Uterus (tissue), 4 donors: Measurements from ENCODE around the gene KRTAP10-8. TPM values are rescaled to one million over a fixed set of nuclear protein-coding genes. Genes with fewer than 3 reads are reported as not detected.
"Not testable (repeated sequence)": the region's sequence is repeated elsewhere in the genome, so short reads cannot be mapped to it uniquely, and the experiment has no call there.

ENCODE experiments used
- DNase-seq, 2 donors: peaks; one replicate each; pipeline ENCODE4 v3.0.0-alpha.2; 2019 to 2020
- H3K27ac ChIP-seq, 2 donors: fragments of 200-600 bp; sonication (generic); 1 replicate in 1 of 2; 2 replicates in 1 of 2; pipeline ENCODE4 v1.5.1; 2016 to 2018
- H3K27me3 ChIP-seq, 2 donors: fragments of 200-600 bp; sonication (generic); one replicate each; pipeline ENCODE4 v1.5.1; 2018 to 2019; ENCODE audit warnings: control low read depth in 1 of 2
- H3K36me3 ChIP-seq, 2 donors: fragments of 200-600 bp; sonication (generic); one replicate each; pipeline ENCODE4 v1.5.1; 2019; ENCODE audit warnings: control low read depth in 1 of 2
- H3K4me1 ChIP-seq, 2 donors: fragments of 200-600 bp; sonication (generic); one replicate each; pipeline ENCODE4 v1.5.1; 2018 to 2019; ENCODE audit warnings: control low read depth in 1 of 2
- H3K4me3 ChIP-seq, 2 donors: fragments of 200-600 bp; sonication (generic); 1 replicate in 1 of 2; 2 replicates in 1 of 2; pipeline ENCODE4 v1.5.1; 2018 to 2019; ENCODE audit warnings: mild to moderate bottlenecking in 1 of 2
- H3K9me3 ChIP-seq, 2 donors: fragments of 200-600 bp; sonication (generic); one replicate each; pipeline ENCODE4 v1.5.1; 2019; ENCODE audit warnings: control low read depth in 1 of 2
- POLR2A ChIP-seq, 2 donors: fragments of 450-650 bp; IDR thresholded peaks; one replicate each; pipeline ENCODE4 v1.6.1; 2016; ENCODE audit warnings: antibody characterized with exemption in 2 of 2, mild to moderate bottlenecking in 1 of 2, moderate library complexity in 1 of 2
- intact Hi-C: fragments of 100-400 bp; cut with DNase I; formaldehyde crosslinking; loops from one replicate; pipeline ENCODE4 v1.15.1; 2023; ENCODE audit warnings: low total_unique reads
- total RNA-seq, 4 donors: library from RNA; depleted of rRNA in 3 of 4; stranded (reverse); fragments of >200 nt in 3 of 4; gene quantifications; one replicate each; pipeline versions ENCODE4 v1.1.0 to v1.2.4, GENCODE V29; 2014 to 2023
- TF ChIP-seq, protein P1 (sequence below), 4 experiments: fragments of 200-600 bp in 2 of 4; fragments of 450-650 bp in 2 of 4; sonication (generic) in 2 of 4; IDR thresholded peaks; one replicate each; pipeline ENCODE4 v1.5.1; 2016 to 2019; ENCODE audit warnings: antibody characterized with exemption in 4 of 4, mild to moderate bottlenecking in 2 of 4, moderate library complexity in 1 of 4
- donor health status: DM: yes; HTN: yes; CAD: no.

KRTAP10-8 gene
- total RNA-seq, 4 donors from 2014 or later: not detected

DNA sequence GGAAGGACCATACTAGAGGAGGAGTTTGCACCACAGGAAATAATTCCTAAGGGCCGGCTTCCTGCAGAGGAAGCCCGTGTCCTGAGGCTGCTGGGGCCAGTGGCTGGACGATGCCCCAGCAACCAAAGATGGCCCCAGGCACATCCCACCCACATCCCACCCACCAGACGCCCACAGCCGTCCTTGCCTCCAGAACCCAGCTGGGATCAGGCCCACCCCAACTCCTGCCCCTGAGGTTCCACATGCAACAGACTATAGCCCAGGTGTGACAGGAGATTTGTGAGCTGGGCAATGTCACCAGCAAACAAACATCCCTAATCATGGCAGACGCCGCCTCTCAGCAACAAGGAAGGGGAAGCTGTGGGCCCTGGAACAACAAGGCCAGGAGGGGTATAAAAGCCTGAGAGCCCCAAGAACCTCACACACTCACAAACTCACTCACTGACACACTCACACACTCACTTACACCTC lies 14.8 kb downstream of the KRTAP10-8 start, which contains the start of gene KRTAP10-9:
Gene KRTAP10-9, plus strand, starts transcription at position 421 of the 471 bp plus-strand sequence. CDS start 79 bp downstream, outside the sequence.
- Histone ChIP-seq H3K4me1 (no peaks in the 10 kb centered on the region), H3K4me3 (no peak within 1 kb of the TSS), H3K36me3 (no peaks in the 10 kb centered on the region), H3K27ac (no peak within 1 kb of the TSS), H3K9me3 (peaks cover 0 to 1% of the 10 kb centered on the region in 2 donors), H3K27me3 (no peaks in the 10 kb centered on the region)
- intact Hi-C loops: no loop called here
- no peak for DNase-seq
- no peak for TF ChIP-seq POLR2A (IDR thresholded peaks at IDR 0.05)

DNA sequence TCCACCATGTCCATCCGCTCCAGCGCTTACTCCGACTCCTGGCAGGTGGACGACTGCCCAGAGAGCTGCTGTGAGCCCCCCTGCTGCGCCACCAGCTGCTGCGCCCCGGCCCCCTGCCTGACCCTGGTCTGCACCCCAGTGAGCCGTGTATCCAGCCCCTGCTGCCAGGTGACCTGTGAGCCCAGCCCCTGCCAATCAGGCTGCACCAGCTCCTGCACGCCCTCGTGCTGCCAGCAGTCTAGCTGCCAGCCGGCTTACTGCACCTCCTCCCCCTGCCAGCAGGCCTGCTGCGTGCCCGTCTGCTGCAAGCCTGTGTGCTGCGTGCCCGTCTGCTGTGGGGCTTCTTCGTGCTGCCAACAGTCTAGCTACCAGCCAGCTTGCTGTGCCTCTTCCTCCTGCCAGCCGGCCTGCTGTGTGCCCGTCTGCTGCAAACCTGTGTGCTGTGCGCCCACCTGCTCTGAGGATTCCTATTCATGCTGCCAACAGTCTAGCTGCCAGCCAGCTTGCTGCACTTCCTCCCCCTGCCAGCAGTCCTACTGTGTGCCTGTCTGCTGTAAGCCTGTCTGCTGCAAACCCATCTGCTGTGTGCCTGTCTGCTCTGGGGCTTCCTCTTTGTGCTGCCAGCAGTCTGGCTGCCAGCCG lies 15.4 kb downstream of the KRTAP10-8 start:
- H3K36me3 ChIP-seq, H3K27me3 ChIP-seq, H3K4me3 ChIP-seq, intact Hi-C loops, H3K9me3 ChIP-seq, H3K27ac ChIP-seq, DNase-seq, H3K4me1 ChIP-seq: not testable (repeated sequence)

DNA sequence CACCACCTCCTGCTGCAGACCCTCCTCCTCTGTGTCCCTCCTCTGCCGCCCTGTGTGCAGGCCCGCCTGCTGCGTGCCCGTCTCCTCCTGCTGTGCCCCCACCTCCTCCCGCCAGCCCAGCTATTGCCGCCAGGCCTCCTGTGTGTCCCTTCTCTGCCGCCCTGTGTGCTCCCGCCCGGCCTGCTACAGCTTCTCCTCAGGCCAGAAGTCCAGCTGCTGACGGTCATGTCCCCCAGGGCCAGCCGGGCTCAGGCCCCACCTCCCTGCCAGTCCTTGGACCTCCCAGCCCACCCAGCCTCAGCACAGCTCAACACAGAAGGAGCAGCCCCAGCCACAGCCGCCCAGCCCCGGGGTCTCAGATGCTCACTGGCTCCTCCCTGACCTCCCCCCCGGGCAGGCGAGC lies 16.0 kb downstream of the KRTAP10-8 start:
- H3K9me3 ChIP-seq, H3K27ac ChIP-seq, DNase-seq, H3K4me1 ChIP-seq, H3K4me3 ChIP-seq, intact Hi-C loops, H3K27me3 ChIP-seq, H3K36me3 ChIP-seq: not testable (repeated sequence)

DNA sequence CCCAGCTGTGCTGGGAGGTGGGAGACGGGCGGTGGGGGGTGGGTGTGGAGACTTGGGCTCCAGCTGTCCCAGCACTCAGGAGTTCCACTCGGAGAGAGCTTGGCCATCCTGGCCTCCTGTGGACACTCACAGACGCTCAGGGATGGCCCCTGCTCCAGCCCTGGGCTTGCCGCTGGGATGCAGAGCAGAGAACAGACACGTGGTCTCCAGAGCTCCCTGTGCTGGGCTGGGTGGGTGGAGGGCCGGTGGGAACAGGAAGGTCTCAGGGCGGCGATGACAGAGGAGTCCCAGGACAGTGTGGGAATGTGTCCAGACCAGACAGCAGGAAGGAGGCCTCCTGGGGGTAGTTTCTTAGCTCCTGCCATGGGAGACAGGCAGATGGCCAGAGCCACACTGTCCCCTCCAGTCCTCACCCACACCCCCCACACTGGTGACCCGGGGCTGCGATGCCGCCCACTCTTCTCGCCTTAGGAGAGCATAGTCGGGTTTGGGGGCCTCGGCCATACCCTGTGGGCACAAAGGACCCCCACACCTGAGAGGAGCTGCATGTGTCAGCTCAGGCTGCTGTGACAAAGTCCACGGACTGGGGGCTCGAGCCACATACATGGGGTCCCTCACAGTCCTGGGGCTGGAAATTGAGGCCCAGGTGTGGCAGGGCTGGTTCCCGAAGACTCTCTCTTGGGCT lies 17.0 kb downstream of the KRTAP10-8 start:
- DNase-seq: no peak
- intact Hi-C loops: no loop called here
- Histone ChIP-seq H3K4me3 (no peak overlapping the region), H3K27me3 (no peaks in the 10 kb centered on the region), H3K36me3 (no peaks in the 10 kb centered on the region), H3K4me1 (no peaks in the 10 kb centered on the region), H3K9me3 (peaks cover 0 to 8% of the 10 kb centered on the region in 2 donors), H3K27ac (no peak overlapping the region)
- TF ChIP-seq POLR2A (IDR thresholded peaks at IDR 0.05): no peak
- TF ChIP-seq, protein P1, sequence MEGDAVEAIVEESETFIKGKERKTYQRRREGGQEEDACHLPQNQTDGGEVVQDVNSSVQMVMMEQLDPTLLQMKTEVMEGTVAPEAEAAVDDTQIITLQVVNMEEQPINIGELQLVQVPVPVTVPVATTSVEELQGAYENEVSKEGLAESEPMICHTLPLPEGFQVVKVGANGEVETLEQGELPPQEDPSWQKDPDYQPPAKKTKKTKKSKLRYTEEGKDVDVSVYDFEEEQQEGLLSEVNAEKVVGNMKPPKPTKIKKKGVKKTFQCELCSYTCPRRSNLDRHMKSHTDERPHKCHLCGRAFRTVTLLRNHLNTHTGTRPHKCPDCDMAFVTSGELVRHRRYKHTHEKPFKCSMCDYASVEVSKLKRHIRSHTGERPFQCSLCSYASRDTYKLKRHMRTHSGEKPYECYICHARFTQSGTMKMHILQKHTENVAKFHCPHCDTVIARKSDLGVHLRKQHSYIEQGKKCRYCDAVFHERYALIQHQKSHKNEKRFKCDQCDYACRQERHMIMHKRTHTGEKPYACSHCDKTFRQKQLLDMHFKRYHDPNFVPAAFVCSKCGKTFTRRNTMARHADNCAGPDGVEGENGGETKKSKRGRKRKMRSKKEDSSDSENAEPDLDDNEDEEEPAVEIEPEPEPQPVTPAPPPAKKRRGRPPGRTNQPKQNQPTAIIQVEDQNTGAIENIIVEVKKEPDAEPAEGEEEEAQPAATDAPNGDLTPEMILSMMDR (IDR thresholded peaks at IDR 0.05): no peak

DNA sequence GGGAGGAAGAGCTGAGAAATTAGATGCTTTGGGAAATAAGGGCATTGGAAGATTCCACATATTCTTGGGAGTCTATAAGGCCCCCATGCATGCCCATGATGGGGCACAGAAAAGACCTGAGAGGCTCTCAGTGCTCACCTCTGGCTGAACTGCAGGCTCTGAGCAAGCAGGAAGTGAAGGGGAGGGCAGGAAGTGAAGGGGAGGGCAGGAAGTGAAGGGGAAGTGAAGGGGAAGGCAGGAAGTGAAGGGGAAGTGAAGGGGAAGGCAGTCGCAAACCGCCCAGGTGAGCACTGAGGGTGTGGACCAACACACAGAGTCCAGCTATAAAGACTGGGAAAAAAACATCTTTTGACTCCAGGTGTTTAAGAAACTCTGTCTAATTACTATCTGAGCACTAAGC lies 18.6 kb downstream of the KRTAP10-8 start:
- peaks cover 0 to 8% of the 10 kb centered on the region in 2 donors for H3K9me3 ChIP-seq
- no peaks in the 10 kb centered on the region for H3K27me3 ChIP-seq
- intact Hi-C loops: no loop called here
- no peaks in the 10 kb centered on the region for H3K4me1 ChIP-seq
- no peak for DNase-seq
- TF ChIP-seq, protein P1 (IDR thresholded peaks at IDR 0.05): no peak
- no peak for TF ChIP-seq POLR2A (IDR thresholded peaks at IDR 0.05)
- H3K27ac ChIP-seq: no peak overlapping the region
- H3K36me3 ChIP-seq: no peaks in the 10 kb centered on the region
- no peak overlapping the region for H3K4me3 ChIP-seq

DNA sequence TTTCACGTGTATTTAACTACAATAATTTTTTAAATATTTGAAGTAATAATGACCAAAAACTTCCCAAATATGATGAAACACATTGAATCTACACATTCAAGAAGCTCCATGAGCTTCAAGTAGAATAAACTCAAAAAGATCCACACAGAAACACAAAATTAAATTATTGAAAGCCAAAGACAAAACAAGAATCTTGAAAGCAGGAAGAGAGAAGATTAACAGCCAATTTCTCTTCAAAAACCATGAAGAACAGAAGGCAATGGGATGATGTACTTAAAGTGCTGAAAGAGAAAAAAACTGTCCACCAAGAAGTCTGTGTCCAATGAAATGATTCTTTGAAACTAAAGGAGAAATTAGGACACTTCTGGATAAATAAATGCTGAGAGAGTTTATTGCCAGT lies 20.2 kb downstream of the KRTAP10-8 start:
- no peak for DNase-seq
- no peak for TF ChIP-seq POLR2A (IDR thresholded peaks at IDR 0.05)
- TF ChIP-seq, protein P1 (IDR thresholded peaks at IDR 0.05): no peak
- Histone ChIP-seq H3K9me3 (peaks cover 0 to 8% of the 10 kb centered on the region in 2 donors), H3K27ac (no peak overlapping the region), H3K4me1 (no peaks in the 10 kb centered on the region), H3K4me3 (no peak overlapping the region), H3K36me3 (no peaks in the 10 kb centered on the region), H3K27me3 (no peaks in the 10 kb centered on the region)
- intact Hi-C loops: no loop called here
